Skeletal muscle satellite cell (primary cell): ENCODE measurements around the gene ZMIZ1.

ENCODE experiments used
- H3K27me3 ChIP-seq: 2 replicates; pipeline ENCODE4 v1.7.0; 2013; ENCODE audit warnings: low read length; ENCODE audit not compliant: control insufficient read depth, insufficient read depth
- H3K36me3 ChIP-seq: 2 replicates; pipeline ENCODE4 v1.7.0; 2013; ENCODE audit warnings: mild to moderate bottlenecking, control low read depth, low read length; ENCODE audit not compliant: insufficient read depth
- H3K4me1 ChIP-seq: 2 replicates; pipeline ENCODE4 v1.7.0; 2013; ENCODE audit warnings: low read length; ENCODE audit not compliant: control insufficient read depth, insufficient read depth
- H3K4me2 ChIP-seq: 2 replicates; pipeline ENCODE4 v1.7.0; 2013; ENCODE audit warnings: mild to moderate bottlenecking, low read length
- H3K4me3 ChIP-seq: 2 replicates; pipeline ENCODE4 v1.7.0; 2013; ENCODE audit warnings: low read length
- H3K9ac ChIP-seq: 2 replicates; pipeline ENCODE4 v1.7.0; 2013; ENCODE audit warnings: mild to moderate bottlenecking, low read depth, low read length, moderate library complexity
- H3K9me3 ChIP-seq: replicated peaks from 2 replicates; pipeline ENCODE4 v1.7.0; 2013; ENCODE audit warnings: mild to moderate bottlenecking, control low read depth, low read length

ZMIZ1 gene

DNA sequence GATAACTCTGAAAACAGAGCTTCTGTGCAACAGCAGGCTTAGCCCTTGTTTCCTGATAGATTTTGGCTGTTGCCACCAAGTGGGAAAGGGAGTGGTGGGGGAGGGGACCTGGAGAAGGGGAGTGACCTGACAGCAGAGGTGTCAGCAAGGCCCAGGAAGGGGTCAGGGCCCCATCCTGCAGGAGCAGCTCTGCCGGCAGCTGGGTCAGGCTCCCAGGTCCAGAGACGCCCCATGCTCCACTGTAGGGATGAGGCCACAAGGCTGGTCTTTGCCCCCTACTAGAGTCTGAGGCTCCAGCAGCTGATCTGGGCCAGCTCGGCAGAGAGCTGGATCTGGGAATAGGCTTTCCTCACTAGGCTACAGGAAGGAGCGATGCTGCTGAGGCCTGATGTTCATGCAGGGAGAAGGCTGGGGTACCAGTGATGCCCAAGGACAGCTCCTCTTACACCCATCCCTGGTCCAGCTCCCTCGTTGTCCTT, 44.0 kb upstream of the ZMIZ1 start:
- H3K9me3 ChIP-seq, result no peaks in the 10 kb centered on the region
- no peak overlapping the region for H3K4me3 ChIP-seq
- H3K4me2 ChIP-seq, result no peak overlapping the region
- no peak overlapping the region for H3K9ac ChIP-seq
- H3K27me3 ChIP-seq, result peaks cover 25% of the 10 kb centered on the region
- no peaks in the 10 kb centered on the region for H3K4me1 ChIP-seq
- no peaks in the 10 kb centered on the region for H3K36me3 ChIP-seq

DNA sequence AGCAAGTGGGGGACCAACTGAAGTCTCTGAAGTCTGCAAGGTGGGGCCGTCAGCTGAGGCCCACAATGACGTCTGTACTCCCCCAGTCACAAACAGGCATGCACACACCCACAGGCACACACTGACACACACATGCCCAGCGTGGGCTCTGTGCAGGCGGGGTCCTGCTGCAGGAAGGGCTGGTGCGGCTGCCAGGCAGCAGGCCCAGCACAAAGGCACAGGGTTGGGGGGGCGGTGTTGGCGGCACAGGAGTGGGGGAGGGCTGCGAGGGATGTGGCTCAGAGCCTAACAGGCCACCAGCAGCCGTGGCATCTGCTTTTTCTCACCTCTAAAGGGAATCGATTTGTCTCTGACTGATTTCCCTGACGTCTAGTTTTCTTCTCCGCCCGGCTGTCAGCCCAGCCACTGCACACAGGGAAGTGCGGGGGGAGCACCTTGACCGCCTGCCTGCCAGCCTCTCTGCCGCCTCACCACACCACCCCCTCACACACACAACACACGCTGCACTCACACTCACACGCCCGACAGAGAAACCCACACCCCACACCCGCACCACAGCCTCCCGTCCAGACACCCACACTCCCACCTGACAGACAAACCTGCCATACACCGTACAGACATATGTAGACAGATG, 43.5 kb upstream of the ZMIZ1 start:
- Histone ChIP-seq H3K4me3 (no peak overlapping the region), H3K4me1 (no peaks in the 10 kb centered on the region), H3K27me3 (peaks cover 31% of the 10 kb centered on the region), H3K4me2 (no peak overlapping the region), H3K9me3 (no peaks in the 10 kb centered on the region), H3K9ac (no peak overlapping the region), H3K36me3 (no peaks in the 10 kb centered on the region)

DNA sequence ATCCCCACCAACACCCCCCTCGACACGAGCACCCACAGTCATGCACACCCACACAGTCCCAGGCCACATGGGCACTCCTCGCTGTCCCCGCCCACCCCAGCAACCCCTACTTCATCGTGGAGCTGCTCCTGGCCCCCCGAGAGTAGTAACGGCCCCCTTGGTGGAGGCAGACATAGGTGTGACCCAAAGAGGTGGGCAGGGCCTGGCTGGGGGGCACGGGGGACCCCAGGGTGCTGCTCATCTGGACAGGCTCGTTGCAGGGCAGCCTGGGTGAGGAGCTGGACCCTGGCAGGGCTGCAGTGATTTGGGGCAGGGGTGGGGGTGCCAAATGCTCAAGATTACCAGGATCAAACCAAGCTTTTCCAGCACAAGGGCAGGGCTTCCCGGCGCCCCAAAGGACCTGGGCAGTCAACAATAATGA, 42.4 kb upstream of the ZMIZ1 start:
- Histone ChIP-seq H3K27me3 (peaks cover 40% of the 10 kb centered on the region), H3K4me1 (no peaks in the 10 kb centered on the region)

DNA sequence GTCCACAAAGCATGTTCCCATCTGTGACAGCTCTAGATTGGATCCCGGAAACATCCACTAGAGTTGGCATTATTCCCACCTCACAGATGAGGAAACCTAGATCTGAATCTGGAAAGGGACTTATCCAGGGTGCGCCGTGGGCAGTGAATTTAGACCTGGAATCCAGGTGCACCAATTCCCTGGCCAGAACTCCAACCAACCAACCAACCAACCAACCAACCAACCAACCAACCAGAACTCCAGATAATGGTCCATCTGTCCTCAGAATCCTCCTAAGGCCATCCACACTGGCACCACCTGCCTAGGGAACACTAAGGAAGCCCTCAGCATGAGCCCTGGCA, 42.0 kb upstream of the ZMIZ1 start:
- no peak overlapping the region for H3K4me2 ChIP-seq
- H3K4me3 ChIP-seq, result no peak overlapping the region
- no peak overlapping the region for H3K9ac ChIP-seq
- H3K36me3 ChIP-seq, result no peaks in the 10 kb centered on the region
- H3K4me1 ChIP-seq, result no peaks in the 10 kb centered on the region
- no peaks in the 10 kb centered on the region for H3K9me3 ChIP-seq
- peaks cover 43% of the 10 kb centered on the region for H3K27me3 ChIP-seq

More for the DNA sequence above, 42.4 kb upstream of the ZMIZ1 start:
- H3K36me3 ChIP-seq, result no peaks in the 10 kb centered on the region
- H3K9me3 ChIP-seq, result no peaks in the 10 kb centered on the region
- H3K4me2 ChIP-seq, result no peak overlapping the region
- no peak overlapping the region for H3K4me3 ChIP-seq
- H3K9ac ChIP-seq, result no peak overlapping the region

DNA sequence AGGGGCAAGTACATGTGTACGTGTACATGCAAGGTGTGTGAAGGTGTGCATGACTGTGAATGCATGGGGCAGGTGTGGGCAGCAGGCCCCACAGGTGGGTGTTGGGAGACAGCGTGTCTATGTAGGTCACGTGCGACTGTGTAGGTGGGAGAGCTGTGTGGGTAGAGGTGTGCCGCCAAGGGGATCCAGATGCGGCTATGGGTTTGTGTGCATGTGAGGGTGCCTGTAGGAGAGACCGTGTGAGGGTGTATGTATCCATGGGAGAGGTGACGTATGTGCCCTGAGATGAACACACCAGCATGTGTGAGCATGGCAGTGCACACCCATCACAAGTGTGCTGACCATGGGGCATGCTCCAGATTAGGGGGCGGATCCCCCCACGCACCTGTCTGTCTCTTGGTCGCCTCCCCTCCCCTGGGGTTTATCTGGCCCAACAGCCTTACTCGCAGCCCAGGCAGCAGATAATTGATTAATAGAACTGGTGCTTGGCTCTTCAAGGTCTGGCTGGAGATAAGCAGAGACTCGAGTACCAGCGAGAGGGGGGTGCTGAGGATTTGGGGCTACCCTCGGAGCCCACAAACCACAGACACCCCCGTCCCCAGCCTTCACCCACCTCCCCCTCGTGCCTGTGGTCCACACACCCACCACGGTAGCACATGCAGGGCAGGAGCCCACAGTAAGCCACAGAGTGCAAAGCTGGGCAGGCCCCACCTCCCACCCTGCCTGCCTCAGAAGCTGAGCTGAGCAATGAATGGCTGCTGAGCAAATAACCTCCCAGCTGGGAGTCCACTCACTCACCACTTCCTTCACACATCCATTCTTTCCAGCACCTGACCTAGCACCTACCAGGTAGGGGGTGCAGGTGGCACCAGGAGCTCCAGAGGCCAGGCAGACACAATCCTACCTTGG, 41.4 kb upstream of the ZMIZ1 start:
- no peaks in the 10 kb centered on the region for H3K9me3 ChIP-seq
- H3K9ac ChIP-seq, result no peak overlapping the region
- no peaks in the 10 kb centered on the region for H3K36me3 ChIP-seq
- H3K4me3 ChIP-seq, result no peak overlapping the region
- H3K4me2 ChIP-seq, result no peak overlapping the region
- H3K4me1 ChIP-seq, result no peaks in the 10 kb centered on the region
- peaks cover 43% of the 10 kb centered on the region for H3K27me3 ChIP-seq

DNA sequence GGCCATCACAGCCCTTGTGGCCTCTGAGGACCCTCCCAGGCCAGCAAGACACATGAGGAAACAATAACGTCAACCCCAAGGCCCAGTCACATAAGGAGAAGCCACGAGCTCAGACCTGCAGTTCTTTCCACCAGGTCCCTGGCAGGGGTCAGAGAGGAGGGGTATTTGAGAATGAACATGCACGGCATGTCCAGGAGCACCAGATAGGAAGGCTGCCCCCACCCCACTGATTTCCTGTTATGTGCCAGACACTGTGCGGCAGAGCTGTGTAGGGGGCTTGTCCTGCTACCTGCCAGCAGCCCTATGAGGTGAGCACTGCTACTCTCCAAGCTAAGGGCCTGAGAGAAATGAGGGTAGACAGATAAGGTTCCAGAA, 40.7 kb upstream of the ZMIZ1 start:
- Histone ChIP-seq H3K36me3 (no peaks in the 10 kb centered on the region), H3K27me3 (peaks cover 43% of the 10 kb centered on the region), H3K4me3 (no peak overlapping the region), H3K4me1 (no peaks in the 10 kb centered on the region), H3K4me2 (no peak overlapping the region), H3K9me3 (no peaks in the 10 kb centered on the region), H3K9ac (no peak overlapping the region)

DNA sequence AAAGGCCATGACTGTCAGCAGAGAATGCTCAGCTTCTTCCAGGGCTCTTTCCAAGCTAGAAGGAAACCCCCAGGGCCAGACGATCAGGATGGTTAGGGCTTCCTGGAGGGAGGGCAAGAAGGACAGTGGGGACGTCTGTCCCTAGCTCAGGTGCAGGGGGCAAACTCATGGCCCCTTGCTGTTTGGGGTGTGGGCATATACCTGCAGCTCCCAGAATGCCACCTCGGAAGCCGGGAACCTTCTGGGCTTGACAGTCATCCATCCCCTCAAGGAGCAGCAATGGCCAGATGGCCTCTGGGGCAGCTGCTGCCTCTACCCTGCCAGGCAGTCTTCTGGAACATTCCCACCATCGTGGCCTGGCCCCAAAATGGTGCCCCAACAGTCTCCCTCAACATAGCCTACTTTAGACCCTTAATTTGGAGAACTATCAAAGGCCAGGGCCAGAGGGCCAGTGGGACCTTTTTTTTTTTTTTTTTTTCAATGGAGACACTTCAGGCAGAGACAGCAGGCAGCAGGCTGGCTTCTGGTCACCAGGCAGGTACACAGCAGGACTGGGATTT, 40.2 kb upstream of the ZMIZ1 start:
- Histone ChIP-seq H3K9me3 (no peaks in the 10 kb centered on the region), H3K9ac (no peak overlapping the region), H3K4me3 (no peak overlapping the region), H3K4me2 (no peak overlapping the region), H3K4me1 (no peaks in the 10 kb centered on the region), H3K27me3 (peaks cover 43% of the 10 kb centered on the region), H3K36me3 (no peaks in the 10 kb centered on the region)

DNA sequence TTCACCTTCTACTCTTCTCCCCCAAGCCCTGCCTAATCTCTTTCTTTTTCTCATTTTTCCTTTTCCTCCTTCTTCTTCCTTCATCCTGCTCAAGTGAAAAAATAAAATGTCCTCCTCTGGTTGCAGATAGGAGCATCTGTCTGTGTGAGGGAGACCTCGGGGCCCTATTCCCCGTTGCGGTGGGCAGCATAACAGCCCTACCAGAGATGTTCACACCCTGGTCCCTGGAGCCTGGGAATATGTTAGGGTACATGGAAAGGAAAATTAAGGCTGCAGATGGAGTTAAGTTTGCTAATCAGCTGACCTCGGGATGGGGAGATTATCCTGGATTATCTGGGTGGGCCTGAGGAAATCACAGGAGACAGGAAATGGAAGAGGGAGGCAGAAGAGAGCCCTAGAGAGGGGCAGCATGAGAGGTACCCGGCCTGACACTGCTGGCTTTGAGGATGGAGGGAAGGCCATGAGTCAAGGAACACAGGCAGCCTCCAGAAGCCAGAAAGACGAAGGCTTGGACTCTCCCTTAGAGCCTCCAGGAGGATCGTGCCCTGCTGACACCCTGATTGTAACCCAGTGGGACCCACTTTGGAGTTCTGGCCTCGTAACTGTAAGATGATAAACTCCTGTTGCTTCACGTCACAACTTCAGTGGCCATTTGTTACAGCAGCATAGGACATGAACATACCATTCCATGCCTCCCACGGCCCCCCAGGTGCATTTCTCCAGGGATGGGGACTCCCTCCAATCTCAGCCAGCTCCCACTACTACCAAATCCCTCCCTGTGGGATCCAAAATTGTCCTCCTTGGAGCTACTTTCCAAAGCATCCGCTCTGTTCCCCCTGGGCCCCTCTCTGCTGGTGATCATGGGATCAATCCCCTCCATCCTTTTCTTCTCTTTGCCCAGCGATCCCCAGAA, 39.0 kb upstream of the ZMIZ1 start:
- Histone ChIP-seq H3K9me3 (no peaks in the 10 kb centered on the region), H3K9ac (no peak overlapping the region), H3K4me3 (no peak overlapping the region), H3K4me1 (no peaks in the 10 kb centered on the region), H3K4me2 (no peak overlapping the region), H3K36me3 (no peaks in the 10 kb centered on the region), H3K27me3 (peaks cover 52% of the 10 kb centered on the region)

DNA sequence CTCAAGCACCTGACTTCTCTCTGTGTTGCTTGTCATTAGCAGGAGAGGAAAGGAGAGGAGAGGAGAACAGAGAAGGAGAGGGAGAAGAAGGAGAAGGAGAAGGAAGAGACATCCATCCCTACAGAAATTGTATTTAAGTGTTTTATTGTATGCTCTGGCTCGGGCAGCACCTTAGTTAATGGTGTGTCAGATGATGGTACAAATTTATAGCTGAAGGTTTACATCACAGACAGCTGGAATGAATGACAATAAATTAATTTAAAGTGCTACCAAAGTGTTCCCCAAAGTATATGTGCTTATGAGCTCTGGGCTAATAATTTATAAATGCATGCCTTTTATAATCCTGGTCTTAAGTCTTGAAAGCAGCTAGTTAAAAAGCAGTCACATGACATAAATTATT, 38.1 kb upstream of the ZMIZ1 start:
- Histone ChIP-seq H3K9me3 (no peaks in the 10 kb centered on the region), H3K9ac (no peak overlapping the region), H3K4me1 (no peaks in the 10 kb centered on the region), H3K4me2 (no peak overlapping the region), H3K27me3 (peaks cover 55% of the 10 kb centered on the region), H3K36me3 (no peaks in the 10 kb centered on the region), H3K4me3 (no peak overlapping the region)

DNA sequence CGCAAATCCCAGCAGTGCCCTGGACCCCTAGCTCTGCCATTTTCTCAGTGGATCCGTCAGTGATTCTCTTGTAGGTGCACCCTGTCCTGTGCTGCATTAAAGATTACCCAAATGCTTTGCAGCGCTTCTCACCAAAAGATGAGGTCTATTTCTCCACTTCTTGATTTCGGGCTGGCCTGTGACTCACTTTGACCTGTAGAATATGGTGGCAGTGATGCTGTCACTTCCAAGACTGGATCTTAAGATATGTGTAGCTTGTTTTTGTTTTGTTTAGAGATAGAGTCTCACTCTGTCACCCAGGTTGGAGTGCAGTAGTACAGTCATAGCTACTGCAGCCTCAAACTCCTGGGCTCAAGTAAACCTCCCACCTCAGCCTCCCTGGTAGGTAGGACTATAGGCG, 37.0 kb upstream of the ZMIZ1 start:
- H3K9ac ChIP-seq, result no peak overlapping the region
- H3K36me3 ChIP-seq, result no peaks in the 10 kb centered on the region
- no peak overlapping the region for H3K4me2 ChIP-seq
- peaks cover 53% of the 10 kb centered on the region for H3K27me3 ChIP-seq
- no peak overlapping the region for H3K4me3 ChIP-seq
- H3K4me1 ChIP-seq, result no peaks in the 10 kb centered on the region
- no peaks in the 10 kb centered on the region for H3K9me3 ChIP-seq

DNA sequence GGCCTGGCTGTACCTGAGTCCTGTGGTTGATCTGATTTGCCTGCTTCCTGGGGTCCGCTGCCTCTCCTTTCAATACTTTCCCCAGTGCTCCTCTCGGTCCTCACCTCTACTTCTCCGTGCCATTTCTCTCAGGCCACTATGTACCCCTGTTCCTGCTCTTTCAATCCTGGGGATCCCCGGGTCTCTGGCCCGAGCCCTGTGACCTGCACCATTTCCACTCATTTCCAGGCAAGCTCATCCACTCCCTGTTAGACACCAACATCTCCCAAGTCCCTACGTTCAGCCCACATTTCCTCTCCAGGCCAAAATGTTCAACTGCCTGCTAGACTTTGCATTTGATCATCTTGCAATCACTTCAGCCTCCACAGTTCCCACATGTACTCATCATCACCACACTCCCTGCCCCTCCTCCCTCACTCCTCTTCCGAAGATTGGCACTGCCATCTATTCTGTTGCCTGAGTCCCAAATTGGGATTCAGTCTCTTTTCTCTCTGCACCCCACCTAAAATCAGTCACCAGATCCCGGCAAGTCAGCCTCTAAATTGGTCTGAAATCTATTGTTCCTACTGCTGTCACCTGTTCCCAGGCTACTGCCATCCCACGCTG, 34.4 kb upstream of the ZMIZ1 start:
- Histone ChIP-seq H3K9me3 (no peaks in the 10 kb centered on the region), H3K4me3 (no peak overlapping the region), H3K4me2 (no peak overlapping the region), H3K36me3 (no peaks in the 10 kb centered on the region), H3K27me3 (peaks cover 38% of the 10 kb centered on the region), H3K9ac (no peak overlapping the region), H3K4me1 (no peaks in the 10 kb centered on the region)
